ENCODE data around the gene ATP7A. TPM values are rescaled to one million over a fixed set of nuclear protein-coding genes. Genes with fewer than 3 reads are reported as not detected.
"Not testable (repeated sequence)": the region's sequence is repeated elsewhere in the genome, so short reads cannot be mapped to it uniquely, and the experiment has no call there.

The ATP7A gene
- 10 to 100 TPM in 1 of 2 donors, 1 to 10 TPM in 1; 9.9 to 10.1 TPM for total RNA-seq
- long read RNA-seq, full-length matches to known transcripts, result 1 of 2 reads
- long read RNA-seq, partial matches to known transcripts, result 0 of 2 reads
- long read RNA-seq, other reads (novel, unspliced or antisense), result 1 of 2 reads

DNA sequence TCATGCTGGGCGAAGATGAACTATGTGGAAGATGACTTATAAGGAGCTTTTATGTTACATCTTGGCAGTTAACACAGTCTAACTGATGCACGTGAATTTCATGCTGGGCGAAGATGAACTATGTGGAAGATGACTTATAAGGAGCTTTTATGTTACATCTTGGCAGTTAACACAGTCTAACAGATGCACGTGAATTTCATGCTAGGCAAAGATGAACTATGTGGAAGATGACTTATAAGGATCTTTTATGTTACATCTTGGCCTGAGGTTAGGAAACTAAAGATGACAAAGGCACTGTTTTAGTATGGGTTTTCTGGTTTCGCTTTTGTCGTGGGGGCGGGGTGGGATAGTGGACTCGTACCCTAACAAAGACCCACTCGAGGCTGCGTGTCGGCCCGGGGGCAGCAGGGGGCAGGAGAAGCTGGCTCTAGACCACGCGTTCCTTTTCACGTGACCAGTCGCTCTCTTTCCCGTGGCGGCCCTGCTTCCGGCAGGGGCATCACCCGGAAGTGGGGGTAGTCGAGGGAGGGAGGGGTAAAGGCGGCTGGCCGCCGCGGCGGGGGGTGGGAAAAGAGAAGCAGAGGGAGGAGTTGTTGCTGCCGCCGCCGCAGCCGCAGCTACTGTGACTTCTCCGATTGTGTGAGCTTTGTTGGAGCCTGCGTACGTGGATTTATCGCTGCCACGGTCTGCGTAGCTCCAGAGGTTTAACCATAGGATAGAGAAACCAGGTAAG, at the start of gene ATP7A:
TSS of gene ATP7A (plus strand) at position 586 of the 733 bp plus-strand sequence. CDS start 60,949 bp downstream, outside the sequence.
- intact Hi-C loops (cut with DNase I, micrococcal nuclease), result no loop called here
- peak; percentile 94 for ATAC-seq
- DNase-seq, result peak; percentile 87 to 93

- intact Hi-C loops (cut with DNase I, micrococcal nuclease), result no loop called here
- DNase-seq (no peak), ATAC-seq (no peak)
These were observed 35.1 kb upstream of the ATP7A start for GRCh38 chrX:77875372-77875771.

DNA sequence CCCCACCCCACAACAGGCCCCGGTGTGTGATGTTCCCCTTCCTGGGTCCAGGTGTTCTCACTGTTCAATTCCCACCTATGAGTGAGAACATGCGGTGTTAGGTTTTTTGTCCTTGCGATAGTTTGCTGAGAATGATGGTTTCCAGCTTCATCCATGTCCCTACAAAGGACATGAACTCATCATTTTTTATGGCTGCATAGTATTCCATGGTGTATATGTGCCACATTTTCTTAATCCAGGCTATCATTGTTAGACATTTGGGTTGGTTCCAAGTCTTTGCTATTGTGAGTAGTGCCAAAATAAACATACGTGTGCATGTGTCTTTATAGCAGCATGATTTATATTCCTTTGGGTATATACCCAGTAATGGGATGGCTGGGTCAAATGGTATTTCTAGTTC, 29.1 kb upstream of the ATP7A start:
- ATAC-seq; intact Hi-C loops (cut with DNase I, micrococcal nuclease): not testable (repeated sequence)

DNA sequence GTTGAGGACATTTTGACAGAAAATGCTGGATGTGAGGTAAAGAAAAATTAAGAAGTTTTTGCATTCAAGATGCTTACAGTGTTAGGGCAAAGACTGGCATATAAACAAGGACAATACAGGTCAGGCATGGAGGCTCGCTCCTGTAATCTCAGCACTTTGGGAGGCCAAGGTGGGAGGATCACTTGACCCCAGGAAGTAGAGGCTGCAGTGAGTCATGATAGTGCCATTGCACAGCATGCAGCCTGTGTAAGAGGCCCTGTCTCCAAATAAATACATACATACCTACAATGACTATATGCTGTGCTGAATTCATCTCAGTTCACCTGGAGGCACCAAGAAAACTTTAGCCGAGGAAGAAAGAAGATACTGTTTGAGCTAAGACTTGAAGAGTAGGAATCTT, 17.6 kb upstream of the ATP7A start:
- ATAC-seq, result no peak
- no peak for DNase-seq
- intact Hi-C loops (cut with DNase I, micrococcal nuclease), result no loop called here

More for the DNA sequence above, 29.1 kb upstream of the ATP7A start:
- DNase-seq, result not testable (repeated sequence)

GRCh38 chrX:77893713-77894112, 16.8 kb upstream of the ATP7A start:
- DNase-seq (no peak), ATAC-seq (no peak)
- intact Hi-C loops (cut with DNase I, micrococcal nuclease), result no loop called here

- ATAC-seq (peak; percentile 89), DNase-seq (peak; percentile 85 to 96)
- intact Hi-C loops (cut with DNase I, micrococcal nuclease), result no loop called here
These were observed 15.3 kb upstream of the ATP7A start, which contains the start of gene MAGT1 for GRCh38 chrX:77894921-77895886. MAGT1 (minus strand) TSS chrX:77895435; CDS start chrX:77895410, 25 bp downstream.

DNA sequence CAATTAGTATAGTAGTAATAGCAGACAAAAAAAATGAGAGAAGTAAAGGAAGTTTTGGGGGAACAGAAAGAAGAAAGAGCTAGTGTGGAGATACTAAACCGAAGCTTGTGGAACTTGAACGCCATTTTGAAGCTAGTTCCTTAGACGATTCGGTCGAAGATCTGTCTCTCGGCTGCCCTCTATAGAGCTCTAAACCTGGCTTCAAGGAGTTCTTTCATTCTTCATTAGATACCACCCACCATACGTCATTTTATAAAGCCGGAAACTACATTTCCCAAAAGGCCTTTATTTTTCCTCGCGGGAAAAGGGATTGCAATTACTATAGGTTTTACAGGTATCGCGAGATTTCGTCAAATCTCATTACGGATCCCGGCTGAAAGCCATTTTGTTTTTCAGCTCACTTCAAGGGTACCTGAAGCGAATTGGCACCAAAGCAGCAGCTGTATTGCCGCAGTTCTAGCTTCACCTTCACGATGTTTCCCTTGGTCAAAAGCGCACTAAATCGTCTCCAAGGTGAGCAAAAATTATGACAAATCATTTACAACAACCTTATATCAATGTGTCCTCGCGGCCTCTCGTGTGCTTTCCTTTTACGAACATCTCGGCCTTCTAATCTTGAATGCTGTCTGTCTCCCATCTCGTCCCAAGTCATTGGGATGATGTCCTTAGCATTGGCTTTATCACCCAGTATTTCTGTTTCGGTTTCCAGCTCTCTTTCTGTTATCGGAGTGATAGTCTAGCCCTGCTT, 11.2 kb upstream of the ATP7A start, which contains the start of gene COX7B:
TSS of gene COX7B (plus strand) at position 388 of the 748 bp plus-strand sequence. CDS start at position 474, 86 bp downstream.
- intact Hi-C loops (cut with DNase I, micrococcal nuclease), result no loop called here
- DNase-seq (peak; percentile 51 to 71), ATAC-seq (peak; percentile 71)

GRCh38 chrX:77900688-77901087, 9.8 kb upstream of the ATP7A start:
- intact Hi-C loops (cut with DNase I, micrococcal nuclease), result loop anchor here in 1 of 2 donors (10.0 kb wide), 1 partner anchor 124 kb away; no protein-coding TSS in a partner anchor
- ATAC-seq (no peak), DNase-seq (no peak)

DNA sequence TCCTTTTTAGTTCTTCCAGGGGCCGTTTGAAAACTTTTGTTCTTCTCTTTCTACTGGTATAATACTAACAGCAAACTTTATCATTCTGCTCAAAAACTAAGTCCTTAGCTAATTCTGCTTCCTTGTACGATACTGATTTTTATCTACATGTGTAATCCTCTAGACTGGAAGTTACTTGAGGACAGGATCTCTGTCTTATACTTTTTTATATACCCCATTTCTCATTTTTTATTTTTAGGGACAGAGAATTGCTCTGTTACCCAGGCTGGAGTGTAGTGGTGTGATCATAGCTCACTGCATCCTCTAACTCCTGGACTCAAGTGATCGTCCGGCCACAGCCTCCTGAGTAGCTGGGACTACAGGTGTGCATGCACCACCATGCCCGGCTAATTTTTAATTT, 9.0 kb upstream of the ATP7A start:
- ATAC-seq, result no peak
- no peak for DNase-seq
- intact Hi-C loops (cut with DNase I, micrococcal nuclease), result loop anchor here in 1 of 2 donors (10.0 kb wide), 1 partner anchor 123 kb away; no protein-coding TSS in a partner anchor

DNA sequence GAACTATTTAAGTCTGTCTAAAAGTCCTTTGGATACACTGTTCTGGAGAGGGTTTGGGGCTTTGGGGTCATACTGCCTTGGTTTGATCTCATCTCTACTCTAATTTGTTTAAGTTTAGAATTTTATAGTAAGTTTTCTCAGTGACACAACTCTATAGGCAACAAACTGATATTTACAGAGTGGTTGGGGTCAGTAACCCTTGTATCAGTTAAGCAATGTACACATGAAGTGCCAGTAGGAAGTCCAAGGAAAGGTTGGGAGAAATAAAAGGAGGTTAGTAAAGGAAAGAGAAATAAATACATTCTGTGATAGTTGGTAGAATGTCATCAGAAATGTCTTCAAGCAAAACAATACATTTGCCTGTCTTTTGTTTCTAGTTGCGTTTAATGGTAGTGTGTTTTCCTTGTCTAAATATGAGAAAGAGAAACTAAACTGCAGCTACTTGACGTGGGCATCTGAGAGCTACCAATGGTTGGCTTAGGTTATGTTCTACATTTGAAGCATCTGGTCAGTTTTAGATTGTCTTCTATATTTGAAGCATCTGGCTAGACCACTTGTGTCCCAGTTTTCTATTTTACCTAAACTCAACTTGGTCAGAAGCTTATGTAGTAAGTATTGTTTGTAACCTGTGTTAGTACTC, 6.9 kb downstream of the ATP7A start:
- intact Hi-C loops (cut with DNase I, micrococcal nuclease), result no loop called here

DNA sequence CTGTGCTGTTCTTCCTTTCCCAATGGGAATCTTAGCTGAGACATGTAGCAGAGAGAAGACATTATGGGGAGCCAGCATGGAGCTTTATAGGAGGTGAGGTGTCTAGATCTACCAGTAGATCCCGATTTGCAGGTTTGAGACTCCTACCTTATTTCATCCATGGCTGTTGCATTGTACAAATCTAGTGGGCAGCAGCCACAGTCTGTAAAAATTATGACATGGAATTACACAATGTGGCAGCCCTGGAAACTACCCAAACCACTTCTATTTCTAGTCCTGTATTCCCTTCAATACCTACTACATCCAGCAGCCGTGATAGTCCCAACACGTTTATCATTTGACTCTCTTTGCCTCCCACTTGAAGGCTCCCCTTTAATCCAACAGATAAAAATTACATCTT, 8.1 kb downstream of the ATP7A start:
- ATAC-seq (no peak), DNase-seq (no peak)
- intact Hi-C loops (cut with DNase I, micrococcal nuclease), result no loop called here

More for the DNA sequence above, 6.9 kb downstream of the ATP7A start:
- no peak for ATAC-seq
- no peak for DNase-seq

DNA sequence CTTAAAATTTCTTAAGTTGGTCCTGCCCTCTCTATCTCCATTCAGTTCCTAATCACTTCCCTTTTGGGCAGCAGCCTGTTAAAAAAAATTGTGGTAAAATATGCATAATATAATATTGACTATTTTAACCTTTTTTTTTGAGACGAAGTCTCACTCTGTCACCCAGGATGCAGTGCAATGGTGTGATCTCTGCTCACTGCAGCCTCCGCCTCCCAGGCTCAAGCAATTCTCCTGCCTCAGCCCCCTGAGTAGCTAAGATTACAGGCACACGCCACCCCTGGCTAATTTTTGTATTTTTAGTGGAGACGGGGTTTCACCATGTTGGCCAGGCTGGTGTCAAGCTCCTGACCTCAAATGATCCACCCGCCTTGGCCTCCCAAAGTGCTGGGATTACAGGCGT, 8.9 kb downstream of the ATP7A start:
- DNase-seq; intact Hi-C loops (cut with DNase I, micrococcal nuclease); ATAC-seq: not testable (repeated sequence)

DNA sequence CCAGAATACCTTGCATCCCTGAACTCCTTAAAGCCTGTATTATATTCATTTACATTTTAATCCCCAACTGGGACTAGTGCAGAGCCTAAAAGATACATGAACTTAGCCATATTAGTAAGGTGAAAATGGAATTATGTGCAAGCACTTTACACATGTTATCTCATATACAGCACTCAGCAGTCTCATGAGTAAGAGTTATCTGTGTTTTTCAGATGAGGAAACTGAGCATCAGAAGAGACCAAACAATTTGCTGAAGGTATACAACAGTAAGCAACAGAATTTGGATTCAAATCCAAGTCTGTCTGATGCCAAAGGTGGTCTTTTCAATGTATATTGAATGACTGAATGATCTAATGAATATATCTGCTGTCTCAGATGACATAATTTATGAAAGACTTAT, 12.3 kb downstream of the ATP7A start:
- DNase-seq (no peak), ATAC-seq (no peak)
- intact Hi-C loops (cut with DNase I, micrococcal nuclease), result no loop called here

DNA sequence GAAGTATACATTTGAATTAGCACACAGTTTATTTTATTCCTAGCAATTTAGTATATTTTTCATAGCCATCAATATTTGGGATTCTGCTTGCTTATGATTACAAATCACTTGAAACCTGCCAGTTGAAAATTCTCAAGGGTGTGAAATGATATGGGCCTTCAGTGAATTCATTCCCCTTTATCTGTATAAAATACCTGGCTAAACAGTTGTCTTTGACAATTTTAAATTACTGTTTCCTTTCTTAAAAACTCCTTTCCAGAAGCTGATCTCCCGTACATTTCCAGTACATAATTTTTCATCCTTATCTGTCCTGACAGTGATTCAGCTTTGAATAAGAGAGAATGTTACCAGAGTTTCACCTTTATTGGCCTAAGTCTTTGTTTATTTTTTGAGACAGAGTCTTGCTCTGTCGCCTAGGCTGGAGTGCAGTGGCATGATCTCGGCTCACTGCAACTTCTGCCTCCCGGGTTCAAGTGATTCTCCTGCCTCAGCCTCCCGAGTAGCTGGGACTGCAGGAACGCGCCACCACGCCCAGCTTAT, 13.9 kb downstream of the ATP7A start:
- no peak for ATAC-seq
- intact Hi-C loops (cut with DNase I, micrococcal nuclease), result no loop called here

DNA sequence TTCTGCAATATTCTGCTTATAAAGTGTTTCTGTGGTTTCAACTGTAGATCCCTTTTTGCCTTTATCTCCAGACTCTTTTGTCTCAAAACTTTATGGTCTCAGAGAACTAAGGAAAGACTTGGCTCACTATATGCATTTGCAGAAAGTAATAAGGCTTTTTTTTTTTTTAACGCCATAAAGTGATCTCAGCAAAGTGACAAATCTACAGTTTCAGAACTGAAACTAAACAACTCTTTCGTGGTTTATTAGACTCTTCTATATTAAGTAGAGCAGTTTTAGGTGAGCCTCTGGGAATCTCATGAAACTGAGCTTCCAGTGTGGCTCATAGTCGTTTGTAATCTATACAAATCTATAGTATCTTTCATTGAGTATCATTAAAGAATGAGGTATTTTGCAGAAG, 15.3 kb downstream of the ATP7A start:
- DNase-seq (no peak), ATAC-seq (peak; percentile 58)
- intact Hi-C loops (cut with DNase I, micrococcal nuclease), result no loop called here

More for the DNA sequence above, 13.9 kb downstream of the ATP7A start:
- no peak for DNase-seq

- DNase-seq (no peak), ATAC-seq (no peak)
- intact Hi-C loops (cut with DNase I, micrococcal nuclease), result no loop called here
These were observed 20.1 kb downstream of the ATP7A start for GRCh38 chrX:77930581-77930980.

DNA sequence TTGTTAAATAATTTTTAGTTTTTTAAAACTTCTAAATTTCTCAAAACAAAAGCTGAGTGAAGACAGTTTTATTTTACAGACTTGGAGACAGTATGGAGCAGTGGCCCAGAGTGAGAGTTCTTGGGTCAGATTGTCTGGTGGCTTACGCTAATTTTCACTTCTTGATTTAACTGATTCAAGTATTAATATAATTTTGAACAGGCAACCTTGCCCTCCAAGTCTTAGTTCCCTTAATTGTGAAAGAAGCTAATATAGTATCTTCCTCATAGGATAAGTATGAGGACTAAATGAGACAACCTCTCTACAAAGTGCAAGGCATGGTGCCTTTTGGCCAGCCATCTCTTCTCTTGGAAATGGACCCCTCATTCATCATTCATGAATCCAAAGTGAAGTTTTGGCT, 25.4 kb downstream of the ATP7A start:
- intact Hi-C loops (cut with DNase I, micrococcal nuclease), result no loop called here
- DNase-seq, result no peak
- ATAC-seq, result no peak

GRCh38 chrX:77936299-77936698, 25.8 kb downstream of the ATP7A start:
- intact Hi-C loops (cut with DNase I, micrococcal nuclease), result no loop called here

More at GRCh38 chrX:77936299-77936698, 25.8 kb downstream of the ATP7A start:
- DNase-seq, result no peak
- ATAC-seq, result no peak
